Measurements from ENCODE around the gene CTNNA3.

CTNNA3 gene

GRCh38 chr10:67299761-67300160 is 396.2 kb downstream of the CTNNA3 start:
- Histone ChIP-seq H3K4me1 (ENCODE audit: control insufficient read depth, insufficient read depth, low read length) (peaks cover 14% of the 10 kb centered on the region), H3K27ac (ENCODE audit: extremely low read depth, low read depth, low read length) (no peak overlapping the region), H3K4me3 (ENCODE audit: low read depth, low read length) (no peak overlapping the region), H3K9me3 (ENCODE audit: control insufficient read depth, insufficient read depth, low read depth, low read length) (no peaks in the 10 kb centered on the region), H3K36me3 (ENCODE audit: control insufficient read depth in 2 of 2, insufficient read depth in 1 of 2, low read length in 2 of 2) (no peaks in the 10 kb centered on the region)
- ChIA-PET CTCF (interaction anchor here (0.6 to 1.2 kb wide), 3 partner anchors 38 to 480 kb away, joined by 3 read pairs; no protein-coding TSS in a partner anchor), POLR2A (no interaction called here)
- no peak for TF ChIP-seq ZNF629 (tag by site-specific recombination; IDR thresholded peaks at IDR 0.05)
- TF ChIP-seq ZNF146 (tag by site-specific recombination; IDR thresholded peaks at IDR 0.05): no peak

GRCh38 chr10:67297637-67298181 is 398.3 kb downstream of the CTNNA3 start:
- Histone ChIP-seq H3K4me3 (ENCODE audit: low read depth, low read length) (no peak overlapping the region), H3K9me3 (ENCODE audit: control insufficient read depth, insufficient read depth, low read depth, low read length) (no peaks in the 10 kb centered on the region), H3K36me3 (ENCODE audit: control insufficient read depth in 2 of 2, insufficient read depth in 1 of 2, low read length in 2 of 2) (no peaks in the 10 kb centered on the region), H3K4me1 (ENCODE audit: control insufficient read depth, insufficient read depth, low read length) (peaks cover 14% of the 10 kb centered on the region), H3K27ac (ENCODE audit: extremely low read depth, low read depth, low read length) (no peak overlapping the region)
- ChIA-PET POLR2A (no interaction called here), CTCF (interaction anchor here (0.5 to 1.0 kb wide), 2 partner anchors 8 kb away, joined by 3 read pairs; no protein-coding TSS in a partner anchor)
- TF ChIP-seq ZBTB6 (tag by site-specific recombination; IDR thresholded peaks at IDR 0.05) (no peak), HOXD13 (CRISPR knock-in tag; IDR thresholded peaks at IDR 0.05; ENCODE audit: borderline replicate concordance) (0 out of 2 replicates have a peak, but pooled peaks have one; percentile 17), SETDB1 (IDR thresholded peaks at IDR 0.05; ENCODE audit: insufficient read length, low read length) (no peak), TCF7L2 (IDR thresholded peaks at IDR 0.05; ENCODE audit: borderline replicate concordance, low read depth, low read length) (peak; percentile 34; the same call in 1 of the 2 replicates), SP3 (tag by site-specific recombination; IDR thresholded peaks at IDR 0.05) (0 out of 2 replicates have a peak, but pooled peaks have one; percentile 16)

GRCh38 chr10:67296926-67297325 is 399.1 kb downstream of the CTNNA3 start:
- H3K4me3 ChIP-seq (ENCODE audit: low read depth, low read length): no peak overlapping the region
- CTCF ChIA-PET: no interaction called here
- peaks cover 14% of the 10 kb centered on the region for H3K4me1 ChIP-seq (ENCODE audit: control insufficient read depth, insufficient read depth, low read length)
- TF ChIP-seq ZNF146 (tag by site-specific recombination; IDR thresholded peaks at IDR 0.05): no peak
- TF ChIP-seq KLF8 (tag by site-specific recombination; IDR thresholded peaks at IDR 0.05): no peak
- TF ChIP-seq PRDM1 (tag by site-specific recombination; IDR thresholded peaks at IDR 0.05): no peak
- TF ChIP-seq ZBTB1 (tag by site-specific recombination; IDR thresholded peaks at IDR 0.05): no peak
- no peak for TF ChIP-seq ZNF571 (tag by site-specific recombination; IDR thresholded peaks at IDR 0.05)
- TF ChIP-seq ZNF239 (tag by site-specific recombination; IDR thresholded peaks at IDR 0.05): no peak
- no peak for TF ChIP-seq BCL11A (tag by site-specific recombination; IDR thresholded peaks at IDR 0.05; ENCODE audit: low read depth)
- TF ChIP-seq ZNF501 (tag by site-specific recombination; IDR thresholded peaks at IDR 0.05): no peak
- no peak for TF ChIP-seq ZNF549 (tag by site-specific recombination; IDR thresholded peaks at IDR 0.05)
- TF ChIP-seq MYNN (tag by site-specific recombination; IDR thresholded peaks at IDR 0.05; ENCODE audit: borderline replicate concordance): no peak
- no peak for TF ChIP-seq TRIM28 (IDR thresholded peaks at IDR 0.05; ENCODE audit: borderline replicate concordance, low read length)
- no peak for TF ChIP-seq ZNF785 (tag by site-specific recombination; IDR thresholded peaks at IDR 0.05)
- no peak for TF ChIP-seq ZNF354C (tag by site-specific recombination; IDR thresholded peaks at IDR 0.05; ENCODE audit: borderline replicate concordance, low read depth)
- no peak for TF ChIP-seq ZNF324 (tag by site-specific recombination; IDR thresholded peaks at IDR 0.05)
- TF ChIP-seq PATZ1 (tag by site-specific recombination; IDR thresholded peaks at IDR 0.05): no peak
- no peak for TF ChIP-seq PRDM2 (tag by site-specific recombination; IDR thresholded peaks at IDR 0.05; ENCODE audit: borderline replicate concordance)
- no peak for TF ChIP-seq GLIS1 (tag by site-specific recombination; IDR thresholded peaks at IDR 0.05)
- no peak for TF ChIP-seq REPIN1 (tag by site-specific recombination; IDR thresholded peaks at IDR 0.05; ENCODE audit: low read depth)
- no peak overlapping the region for H3K27ac ChIP-seq (ENCODE audit: extremely low read depth, low read depth, low read length)
- POLR2A ChIA-PET: no interaction called here
- no peaks in the 10 kb centered on the region for H3K36me3 ChIP-seq (ENCODE audit: control insufficient read depth in 2 of 2, insufficient read depth in 1 of 2, low read length in 2 of 2)
- H3K9me3 ChIP-seq (ENCODE audit: control insufficient read depth, insufficient read depth, low read depth, low read length): no peaks in the 10 kb centered on the region
